Small intestine (tissue), 7 donors: Measurements from ENCODE around the gene KCNJ1. TPM values are rescaled to one million over a fixed set of nuclear protein-coding genes. Genes with fewer than 3 reads are reported as not detected.

Source experiments
- DNase-seq, 2 donors: peaks; one replicate each; pipeline versions ENCODE4 v3.0.0 to v3.0.0-alpha.2; 2013
- FAIRE-seq: peaks from 2 replicates; lab custom pipeline; 2012; peaks lifted over from hg19 to GRCh38; lab: Jason Lieb, UNC
- H3K27ac ChIP-seq, 3 donors: one replicate each; pipeline ENCODE4 v1.5.1; 2013; ENCODE audit warnings: low read length in 2 of 3, mild to moderate bottlenecking in 2 of 3, control low read depth in 1 of 3, inconsistent platforms in 1 of 3, low read depth in 1 of 3, moderate library complexity in 1 of 3
- H3K27me3 ChIP-seq, 3 donors: one replicate each; pipeline ENCODE4 v1.6.1; 2013; ENCODE audit warnings: low read length in 3 of 3, inconsistent platforms in 1 of 3; ENCODE audit not compliant: control insufficient read depth in 3 of 3, insufficient read depth in 3 of 3
- H3K36me3 ChIP-seq, 3 donors: one replicate each; pipeline ENCODE4 v1.6.1; 2013; ENCODE audit warnings: low read length in 3 of 3, inconsistent platforms in 1 of 3, low read depth in 1 of 3, mild to moderate bottlenecking in 1 of 3, moderate library complexity in 1 of 3; ENCODE audit not compliant: control insufficient read depth in 3 of 3, insufficient read depth in 2 of 3
- H3K4me1 ChIP-seq, 3 donors: one replicate each; pipeline ENCODE4 v1.6.1; 2013; ENCODE audit warnings: low read length in 2 of 3, inconsistent platforms in 1 of 3, low read depth in 1 of 3, mild to moderate bottlenecking in 1 of 3, moderate library complexity in 1 of 3; ENCODE audit not compliant: control insufficient read depth in 3 of 3, insufficient read depth in 2 of 3
- H3K4me3 ChIP-seq, 3 donors: one replicate each; pipeline ENCODE4 v1.5.1; 2013; ENCODE audit warnings: low read length in 3 of 3, control low read depth in 1 of 3, inconsistent platforms in 1 of 3, low read depth in 1 of 3, mild to moderate bottlenecking in 1 of 3, moderate library complexity in 1 of 3
- H3K9me3 ChIP-seq, 2 donors: one replicate each; pipeline ENCODE4 v1.6.1; 2013; ENCODE audit warnings: low read depth in 1 of 2, low read length in 1 of 2; ENCODE audit not compliant: control insufficient read depth in 2 of 2, insufficient read depth in 1 of 2
- WGBS, 3 donors: extraction: QIAGEN DNeasy Blood & Tissue Kit; methylation state at CpG; one replicate each; pipeline ENCODE4 v1.1.7; 2013; 5-methylcytosine and 5-hydroxymethylcytosine counted together
- polyA plus RNA-seq, 4 donors: library from polyadenylated mRNA; stranded (reverse) in 3 of 4; unstranded in 1 of 4; fragments of 200-250 nt in 3 of 4; fragments of 120-200 nt in 1 of 4; gene quantifications; one replicate each; pipeline versions ENCODE4 v1.2.1 to v1.2.3, GENCODE V29; 2013
- donor health status: healthy with polysubstance abuse.
- donor health status: control.
- donor health status: control.
- donor health status: Bipolar disorder and iron deficiency.
- donor health status: healthy.

KCNJ1 gene
- polyA plus RNA-seq, 4 donors: 0.06 TPM; not detected in 3

DNA sequence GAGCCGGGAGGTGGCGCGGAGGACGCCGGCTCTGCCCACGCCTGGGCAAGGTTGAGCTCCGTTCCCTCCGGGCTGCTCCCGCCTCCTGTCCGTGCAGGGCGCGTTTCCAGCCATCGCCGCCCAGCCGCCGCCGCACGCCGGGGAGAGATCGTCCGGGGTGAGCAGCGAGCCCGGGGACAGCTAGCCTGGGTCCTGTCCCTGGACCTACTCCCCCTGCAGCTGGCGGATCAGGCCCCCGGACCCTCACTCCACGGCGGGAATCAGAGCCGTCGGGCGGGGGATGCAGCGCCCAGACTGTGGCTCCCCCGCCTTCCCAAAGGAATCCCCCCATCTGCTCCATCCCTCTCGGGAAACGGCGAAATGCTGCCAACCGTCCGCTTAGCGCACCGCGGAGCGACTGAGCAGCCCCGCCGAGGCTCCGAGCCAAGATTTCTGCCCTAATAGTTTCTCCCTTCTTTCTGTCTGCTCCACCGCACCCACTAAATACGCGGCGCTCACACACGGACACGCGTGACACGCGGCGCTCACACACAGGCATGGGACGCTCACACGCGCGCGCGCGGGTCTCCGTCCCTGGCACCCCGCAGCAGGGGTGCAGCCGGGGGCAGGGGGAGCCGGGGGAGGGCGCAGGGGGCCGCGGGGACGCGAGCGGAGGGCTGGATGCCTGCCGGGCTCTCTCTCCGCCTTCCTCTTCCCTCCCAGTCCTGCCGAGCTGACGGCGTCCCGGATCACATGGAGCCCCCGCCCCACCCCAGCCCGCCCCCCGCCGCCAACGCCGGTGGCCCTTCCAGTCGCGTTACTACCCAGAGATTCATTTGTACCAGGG, 23.7 kb upstream of the KCNJ1 start, which contains the start of gene KCNJ5:
Gene KCNJ5 (plus strand): TSS at position 814 of the 826 bp plus-strand sequence. CDS start 19,918 bp downstream, outside the sequence.
- 1 to 2% (median 1%) methylated on average over 65 to 85 of the region's 85 CpGs for WGBS, 3 donors
- FAIRE-seq (no peak), DNase-seq (peak; percentile 24 to 52)
- Histone ChIP-seq H3K4me3 (peak within 1 kb of the TSS in 2 of 3 donors; percentile 28 to 42), H3K36me3 (no peaks in the 10 kb centered on the region), H3K27ac (no peak within 1 kb of the TSS), H3K4me1 (peaks cover 0 to 17% (median 3%) of the 10 kb centered on the region in 3 donors), H3K9me3 (no peaks in the 10 kb centered on the region), H3K27me3 (peaks cover 0 to 40% (median 9%) of the 10 kb centered on the region in 3 donors)

DNA sequence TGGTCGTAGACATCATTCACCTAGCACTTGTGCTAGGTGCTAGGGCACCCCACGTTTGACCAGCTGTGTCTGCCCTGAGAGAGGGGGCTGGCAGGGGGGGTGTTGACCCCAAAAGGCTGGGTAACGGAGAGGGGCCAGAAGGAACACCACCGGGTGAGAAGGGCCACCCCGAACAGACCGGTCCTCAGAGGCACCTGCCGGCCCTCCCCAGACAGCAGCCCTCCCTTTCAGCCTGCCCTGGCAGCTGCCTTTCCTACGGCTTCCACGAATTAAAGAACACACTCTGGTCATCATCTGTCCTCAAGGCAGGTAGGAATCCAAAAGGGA, 23.1 kb upstream of the KCNJ1 start:
- 3 to 27% (median 11%) methylated on average over 9 of the region's 9 CpGs for WGBS, 3 donors
- H3K4me1 ChIP-seq: peaks cover 0 to 17% (median 3%) of the 10 kb centered on the region in 3 donors
- FAIRE-seq: no peak

DNA sequence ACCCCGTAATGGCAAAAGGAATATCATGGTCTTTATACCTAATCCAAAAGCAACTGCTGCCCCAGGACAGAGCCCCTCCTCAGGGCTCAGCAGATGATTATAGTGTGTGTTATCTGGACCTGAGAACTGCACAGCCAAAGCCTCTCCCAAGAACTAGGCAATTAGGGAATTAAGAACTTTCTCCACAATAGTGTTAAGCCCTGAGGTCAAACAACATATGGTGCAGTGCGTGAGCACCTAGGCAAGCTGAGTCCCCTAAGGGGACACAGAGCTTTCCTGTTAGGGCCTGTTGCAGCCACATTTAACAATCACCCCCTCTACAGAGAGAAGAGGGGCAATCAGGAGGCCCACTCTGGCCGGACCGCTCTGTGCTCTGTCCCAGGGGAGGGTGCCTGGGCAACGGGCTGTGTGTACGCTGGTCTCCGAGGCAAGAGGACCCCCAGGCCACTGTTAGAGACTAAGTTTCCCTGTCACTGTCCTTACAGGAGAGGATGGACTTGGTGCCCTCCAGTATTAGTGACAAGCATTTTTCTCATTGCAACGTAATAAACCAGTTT, 22.6 kb upstream of the KCNJ1 start:
- no peak overlapping the region for H3K4me3 ChIP-seq
- no peaks in the 10 kb centered on the region for H3K9me3 ChIP-seq
- FAIRE-seq (no peak), DNase-seq (no peak)
- 73 to 77% (median 75%) methylated on average over 8 of the region's 8 CpGs for WGBS, 3 donors
- peaks cover 0 to 40% (median 9%) of the 10 kb centered on the region in 3 donors for H3K27me3 ChIP-seq
- no peaks in the 10 kb centered on the region for H3K36me3 ChIP-seq
- H3K27ac ChIP-seq: no peak overlapping the region
- peaks cover 0 to 16% (median 3%) of the 10 kb centered on the region in 3 donors for H3K4me1 ChIP-seq

More for the DNA sequence above, 23.1 kb upstream of the KCNJ1 start:
- Histone ChIP-seq H3K9me3 (no peaks in the 10 kb centered on the region), H3K27me3 (peaks cover 0 to 40% (median 9%) of the 10 kb centered on the region in 3 donors), H3K4me3 (peak overlapping the region in 2 of 3 donors; percentile 28 to 42), H3K27ac (no peak overlapping the region), H3K36me3 (no peaks in the 10 kb centered on the region)
- no peak for DNase-seq

- Histone ChIP-seq H3K4me1 (peaks cover 0 to 10% (median 0%) of the 10 kb centered on the region in 3 donors), H3K9me3 (no peaks in the 10 kb centered on the region), H3K36me3 (no peaks in the 10 kb centered on the region), H3K27me3 (peaks cover 0 to 35% (median 9%) of the 10 kb centered on the region in 3 donors), H3K4me3 (no peak overlapping the region), H3K27ac (no peak overlapping the region)
- DNase-seq (no peak), FAIRE-seq (no peak)
- 80 to 87% (median 85%) methylated on average over 15 of the region's 15 CpGs for WGBS, 3 donors
Observed at GRCh38 chr11:128888034-128888985, 21.2 kb upstream of the KCNJ1 start.

DNA sequence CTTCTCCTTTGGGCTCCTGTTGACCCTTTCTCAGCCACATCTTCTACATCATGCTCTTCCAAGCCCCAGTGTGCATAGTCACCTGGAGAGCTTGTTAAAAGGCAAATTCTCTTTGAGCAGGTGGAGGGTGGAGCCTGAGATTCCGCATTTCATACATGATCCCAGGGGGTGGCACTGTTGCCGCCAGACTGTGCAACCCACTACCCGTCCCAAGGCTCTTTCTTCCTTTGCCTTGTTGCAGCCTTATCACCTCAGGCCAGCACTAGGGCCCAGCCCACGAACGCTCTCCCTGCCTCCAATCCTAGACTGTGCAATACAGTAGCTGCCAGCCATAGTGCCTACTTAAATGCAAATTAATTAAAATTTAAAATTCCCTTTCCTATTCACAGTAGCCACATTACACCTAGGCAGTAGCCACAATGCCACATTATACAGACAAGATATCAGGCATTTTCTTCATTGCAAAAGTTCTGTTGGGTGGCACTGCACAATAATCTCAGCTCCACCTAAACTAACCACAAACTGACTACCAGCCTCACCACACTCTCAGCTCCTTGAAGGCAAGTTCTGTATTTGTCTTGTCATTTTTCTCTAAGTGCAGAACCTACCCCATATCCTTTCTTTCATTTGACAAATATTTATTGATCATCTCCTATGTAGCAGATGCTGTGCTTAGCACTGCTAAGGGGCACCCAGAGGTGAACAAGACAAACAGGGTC, 19.5 kb upstream of the KCNJ1 start:
- H3K27me3 ChIP-seq: peaks cover 0 to 36% (median 9%) of the 10 kb centered on the region in 3 donors
- H3K4me1 ChIP-seq: peaks cover 0 to 10% (median 0%) of the 10 kb centered on the region in 3 donors
- 4 to 29% (median 9%) methylated on average over 5 of the region's 5 CpGs for WGBS, 3 donors
- DNase-seq (peak; percentile 22 to 49), FAIRE-seq (no peak)
- H3K9me3 ChIP-seq: no peaks in the 10 kb centered on the region
- no peak overlapping the region for H3K4me3 ChIP-seq
- H3K27ac ChIP-seq: no peak overlapping the region
- no peaks in the 10 kb centered on the region for H3K36me3 ChIP-seq

- FAIRE-seq: no peak
- Histone ChIP-seq H3K36me3 (no peaks in the 10 kb centered on the region), H3K27ac (no peak overlapping the region), H3K4me3 (no peak overlapping the region), H3K27me3 (peaks cover 0 to 22% (median 7%) of the 10 kb centered on the region in 3 donors), H3K9me3 (no peaks in the 10 kb centered on the region), H3K4me1 (no peaks in the 10 kb centered on the region)
- DNase-seq: peak; percentile 80 to 85
- WGBS, 3 donors: 25 to 29% (median 28%) methylated on average over 12 of the region's 12 CpGs
Observed at GRCh38 chr11:128884703-128885338, 17.7 kb upstream of the KCNJ1 start.

DNA sequence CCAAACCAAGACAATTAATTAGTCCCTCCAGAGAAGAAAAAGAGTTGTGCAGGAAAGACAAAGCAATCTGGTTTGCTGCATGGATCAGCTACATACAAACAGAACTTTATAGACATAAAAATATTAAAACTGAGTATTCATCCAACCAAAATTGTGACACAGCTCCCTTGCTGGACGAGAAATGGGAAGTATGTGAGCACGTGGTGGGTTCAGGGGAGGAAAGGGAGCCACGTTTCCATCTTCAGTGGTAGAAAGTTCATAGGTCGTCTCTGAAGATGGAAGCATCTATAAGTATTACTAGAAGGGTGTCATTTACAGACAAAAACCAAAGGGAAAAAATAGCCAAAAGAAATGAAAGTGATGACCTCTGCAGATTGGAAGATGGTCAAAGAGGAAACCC, 17.0 kb upstream of the KCNJ1 start:
- no peak for FAIRE-seq

More for the DNA sequence above, 17.0 kb upstream of the KCNJ1 start:
- H3K4me1 ChIP-seq: no peaks in the 10 kb centered on the region
- no peaks in the 10 kb centered on the region for H3K9me3 ChIP-seq
- H3K27ac ChIP-seq: no peak overlapping the region
- peaks cover 0 to 14% (median 3%) of the 10 kb centered on the region in 3 donors for H3K27me3 ChIP-seq
- DNase-seq: no peak
- H3K36me3 ChIP-seq: no peaks in the 10 kb centered on the region
- 25 to 38% (median 27%) methylated on average over 4 of the region's 4 CpGs for WGBS, 3 donors
- no peak overlapping the region for H3K4me3 ChIP-seq
